HG03175 (cell line): ENCODE data around the gene SEH1L.

Experiments used
- ATAC-seq: cut with Tn5 transposase; IDR thresholded peaks from one replicate; pipeline ENCODE4 v1.9.1; 2021; ENCODE audit warnings: mild to moderate bottlenecking, moderate library complexity; ENCODE audit not compliant: unreplicated experiment

SEH1L gene

GRCh38 chr18:13035249-13035914 lies 87.6 kb downstream of the SEH1L start:
- no peak for ATAC-seq

GRCh38 chr18:13036622-13037320 lies 89.0 kb downstream of the SEH1L start:
- no peak for ATAC-seq
